Neural progenitor cell (in vitro differentiated cells): ENCODE results near the gene SEC16A. TPM values are rescaled to one million over a fixed set of nuclear protein-coding genes. Genes with fewer than 3 reads are reported as not detected.

Source experiments
- DNase-seq: peaks from one replicate; pipeline ENCODE4 v3.0.0-alpha.2; 2016; ENCODE audit warnings: low spot score
- H2AFZ ChIP-seq: fragments of 200-600 bp; sonication (generic); replicated peaks from 2 replicates; pipeline ENCODE4 v1.6.1; 2016; ENCODE audit warnings: antibody characterized with exemption
- H3F3A ChIP-seq: fragments of 200-600 bp; sonication (generic); 2 replicates; pipeline ENCODE4 v1.6.1; 2016; ENCODE audit warnings: antibody characterized with exemption, low read depth
- H3K27ac ChIP-seq: fragments of 200-600 bp; sonication (generic); 2 replicates; pipeline ENCODE4 v1.5.1; 2016; ENCODE audit warnings: mild to moderate bottlenecking
- H3K27me3 ChIP-seq: fragments of 200-600 bp; sonication (generic); 2 replicates; pipeline ENCODE4 v1.6.1; 2016; ENCODE audit warnings: mild to moderate bottlenecking, moderate library complexity
- H3K36me3 ChIP-seq: fragments of 200-600 bp; sonication (generic); 2 replicates; pipeline ENCODE4 v1.5.1; 2016
- H3K4me1 ChIP-seq: fragments of 200-600 bp; sonication (generic); 2 replicates; pipeline ENCODE4 v1.6.1; 2016; ENCODE audit warnings: mixed run types
- H3K4me2 ChIP-seq: fragments of 200-600 bp; sonication (generic); 2 replicates; pipeline ENCODE4 v1.6.1; 2016
- H3K4me3 ChIP-seq: fragments of 200-600 bp; sonication (generic); 2 replicates; pipeline ENCODE4 v1.5.1; 2016
- H3K79me2 ChIP-seq: fragments of 200-600 bp; sonication (generic); 2 replicates; pipeline ENCODE4 v1.6.1; 2016; ENCODE audit warnings: low read depth
- H3K9ac ChIP-seq: fragments of 200-600 bp; sonication (generic); 2 replicates; pipeline ENCODE4 v1.6.1; 2016
- H3K9me3 ChIP-seq: fragments of 200-600 bp; sonication (generic); 2 replicates; pipeline ENCODE4 v1.5.1; 2016; ENCODE audit warnings: low read depth
- H4K20me1 ChIP-seq: fragments of 200-600 bp; sonication (generic); 2 replicates; pipeline ENCODE4 v1.6.1; 2016; ENCODE audit warnings: low read depth
- H3K27ac Mint-ChIP-seq: 3 replicates; pipeline ENCODE4 v1.8.0; 2021; ENCODE audit warnings: mixed read lengths
- H3K27me3 Mint-ChIP-seq: 2 replicates; pipeline ENCODE4 v1.8.0; 2022; ENCODE audit warnings: low read depth, mild to moderate bottlenecking, inconsistent platforms, moderate library complexity, mixed read lengths; ENCODE audit not compliant: insufficient read depth
- H3K36me3 Mint-ChIP-seq: 3 replicates; pipeline ENCODE4 v1.8.0; 2021; ENCODE audit warnings: mixed read lengths
- H3K4me1 Mint-ChIP-seq: 3 replicates; pipeline ENCODE4 v1.8.0; 2021; ENCODE audit warnings: mixed read lengths
- H3K4me3 Mint-ChIP-seq: 3 replicates; pipeline ENCODE4 v1.8.0; 2021; ENCODE audit warnings: mild to moderate bottlenecking, moderate library complexity, mixed read lengths
- H3K9me3 Mint-ChIP-seq: 3 replicates; pipeline ENCODE4 v1.8.0; 2020; ENCODE audit warnings: mixed read lengths
- EZH2 ChIP-seq: fragments of 200-600 bp; sonication (generic); IDR thresholded peaks from 2 replicates; pipeline ENCODE4 v1.6.1; 2017; ENCODE audit warnings: antibody characterized with exemption, mild to moderate bottlenecking, moderate library complexity
- EZH2phosphoT487 ChIP-seq: fragments of 200-600 bp; sonication (generic); IDR thresholded peaks from 2 replicates; pipeline ENCODE4 v1.6.1; 2017; ENCODE audit warnings: antibody characterized with exemption
- total RNA-seq: library from RNA; depleted of rRNA; stranded (reverse); fragments of >200 nt; gene quantifications from 2 replicates; pipeline ENCODE4 v1.2.3, GENCODE V29; 2015; ENCODE audit warnings: low replicate concordance
- TF ChIP-seq, protein P1 (sequence below): fragments of 200-600 bp; sonication (generic); IDR thresholded peaks from 2 replicates; pipeline ENCODE4 v1.5.1; 2017; ENCODE audit warnings: antibody characterized with exemption, mild to moderate bottlenecking

Gene SEC16A
- total RNA-seq, 1 donor from 2014 or later: 16.8 TPM

GRCh38 chr9:136530461-136531089 lies 47.7 kb upstream of the SEC16A start:
- H3K4me1 Mint-ChIP-seq: peaks cover 37% of the 10 kb centered on the region
- Histone ChIP-seq H3K4me1 (peaks cover 57% of the 10 kb centered on the region), H3K36me3 (no peaks in the 10 kb centered on the region), H2AFZ (no peak overlapping the region), H3K4me2 (peak overlapping the region; percentile 52), H3F3A (peaks cover 46% of the 10 kb centered on the region), H3K9me3 (no peaks in the 10 kb centered on the region), H3K9ac (no peak overlapping the region), H4K20me1 (peaks cover 82% of the 10 kb centered on the region), H3K4me3 (no peak overlapping the region), H3K27ac (peak overlapping the region; percentile 88), H3K79me2 (peaks cover 92% of the 10 kb centered on the region), H3K27me3 (no peaks in the 10 kb centered on the region)
- peaks cover 3% of the 10 kb centered on the region for H3K27me3 Mint-ChIP-seq
- no peak for DNase-seq
- TF ChIP-seq, protein P1, sequence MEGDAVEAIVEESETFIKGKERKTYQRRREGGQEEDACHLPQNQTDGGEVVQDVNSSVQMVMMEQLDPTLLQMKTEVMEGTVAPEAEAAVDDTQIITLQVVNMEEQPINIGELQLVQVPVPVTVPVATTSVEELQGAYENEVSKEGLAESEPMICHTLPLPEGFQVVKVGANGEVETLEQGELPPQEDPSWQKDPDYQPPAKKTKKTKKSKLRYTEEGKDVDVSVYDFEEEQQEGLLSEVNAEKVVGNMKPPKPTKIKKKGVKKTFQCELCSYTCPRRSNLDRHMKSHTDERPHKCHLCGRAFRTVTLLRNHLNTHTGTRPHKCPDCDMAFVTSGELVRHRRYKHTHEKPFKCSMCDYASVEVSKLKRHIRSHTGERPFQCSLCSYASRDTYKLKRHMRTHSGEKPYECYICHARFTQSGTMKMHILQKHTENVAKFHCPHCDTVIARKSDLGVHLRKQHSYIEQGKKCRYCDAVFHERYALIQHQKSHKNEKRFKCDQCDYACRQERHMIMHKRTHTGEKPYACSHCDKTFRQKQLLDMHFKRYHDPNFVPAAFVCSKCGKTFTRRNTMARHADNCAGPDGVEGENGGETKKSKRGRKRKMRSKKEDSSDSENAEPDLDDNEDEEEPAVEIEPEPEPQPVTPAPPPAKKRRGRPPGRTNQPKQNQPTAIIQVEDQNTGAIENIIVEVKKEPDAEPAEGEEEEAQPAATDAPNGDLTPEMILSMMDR: no peak
- TF ChIP-seq EZH2: no peak
- TF ChIP-seq EZH2phosphoT487: no peak
- H3K36me3 Mint-ChIP-seq: no peaks in the 10 kb centered on the region
- H3K4me3 Mint-ChIP-seq: no peak overlapping the region
- no peaks in the 10 kb centered on the region for H3K9me3 Mint-ChIP-seq
- H3K27ac Mint-ChIP-seq: peak overlapping the region; percentile 57

DNA sequence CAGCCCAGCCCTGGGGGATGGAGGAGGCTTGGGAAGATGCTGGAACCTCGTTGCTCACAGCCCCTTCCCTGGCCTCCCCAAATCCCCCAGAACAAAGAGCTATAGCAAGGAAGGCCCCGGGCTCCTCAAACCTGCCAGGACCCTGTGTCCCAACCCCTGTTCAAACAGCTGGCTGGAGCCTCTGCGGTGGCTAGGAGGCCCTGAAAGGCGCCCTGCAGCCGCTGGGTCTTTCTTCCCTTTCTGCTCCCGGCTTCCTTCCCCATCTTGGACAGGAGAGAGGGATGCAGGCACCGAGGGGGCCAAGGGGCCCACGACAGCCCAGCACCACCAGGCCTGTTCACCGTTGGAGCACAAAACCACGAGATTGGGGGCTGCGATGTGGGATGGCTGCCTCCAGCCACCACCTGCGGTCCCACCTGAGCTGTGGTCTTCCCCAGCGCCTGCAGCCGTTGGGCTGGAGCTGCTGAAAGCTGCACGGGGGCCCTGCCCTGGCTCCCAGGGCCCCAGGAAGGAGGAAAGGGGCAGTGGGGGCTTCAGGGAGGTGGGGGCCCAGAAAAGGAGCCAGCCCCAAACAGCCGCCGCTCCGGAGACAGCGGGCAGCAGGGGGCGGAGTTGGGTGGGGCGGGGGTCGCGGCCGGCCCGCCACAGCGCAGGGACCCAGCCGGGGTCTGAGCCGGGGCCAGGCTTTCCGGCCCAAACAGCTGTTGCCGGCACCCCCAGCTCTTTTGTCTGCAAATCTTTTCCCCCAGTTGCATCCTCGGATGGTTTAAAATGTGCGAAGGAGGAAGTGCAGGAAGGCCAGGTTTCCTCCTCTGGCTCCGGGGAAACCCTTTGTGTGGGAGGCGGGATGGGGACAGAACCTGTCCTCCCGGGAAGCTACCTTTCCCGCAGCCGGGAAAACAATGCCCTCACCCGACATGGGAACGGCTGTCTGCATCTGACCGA lies 46.9 kb upstream of the SEC16A start:
- no peaks in the 10 kb centered on the region for H3K36me3 ChIP-seq
- H3K4me3 ChIP-seq: no peak overlapping the region
- peaks cover 38% of the 10 kb centered on the region for H3K4me1 Mint-ChIP-seq
- no peak overlapping the region for H3K27ac Mint-ChIP-seq
- H3K79me2 ChIP-seq: peaks cover 95% of the 10 kb centered on the region
- peaks cover 57% of the 10 kb centered on the region for H3K4me1 ChIP-seq
- H3K36me3 Mint-ChIP-seq: no peaks in the 10 kb centered on the region
- H3K9me3 ChIP-seq: no peaks in the 10 kb centered on the region
- peaks cover 3% of the 10 kb centered on the region for H3K27me3 Mint-ChIP-seq
- H2AFZ ChIP-seq: no peak overlapping the region
- peaks cover 46% of the 10 kb centered on the region for H3F3A ChIP-seq
- H3K27ac ChIP-seq: peak overlapping the region; percentile 88
- peaks cover 85% of the 10 kb centered on the region for H4K20me1 ChIP-seq
- peak; percentile 56 for DNase-seq
- TF ChIP-seq EZH2 (no peak), EZH2phosphoT487 (no peak)
- TF ChIP-seq, protein P1: peak; percentile 9
- H3K27me3 ChIP-seq: no peaks in the 10 kb centered on the region
- H3K9ac ChIP-seq: no peak overlapping the region
- H3K4me3 Mint-ChIP-seq: peak overlapping the region; percentile 41
- H3K4me2 ChIP-seq: peak overlapping the region; percentile 52
- no peaks in the 10 kb centered on the region for H3K9me3 Mint-ChIP-seq

DNA sequence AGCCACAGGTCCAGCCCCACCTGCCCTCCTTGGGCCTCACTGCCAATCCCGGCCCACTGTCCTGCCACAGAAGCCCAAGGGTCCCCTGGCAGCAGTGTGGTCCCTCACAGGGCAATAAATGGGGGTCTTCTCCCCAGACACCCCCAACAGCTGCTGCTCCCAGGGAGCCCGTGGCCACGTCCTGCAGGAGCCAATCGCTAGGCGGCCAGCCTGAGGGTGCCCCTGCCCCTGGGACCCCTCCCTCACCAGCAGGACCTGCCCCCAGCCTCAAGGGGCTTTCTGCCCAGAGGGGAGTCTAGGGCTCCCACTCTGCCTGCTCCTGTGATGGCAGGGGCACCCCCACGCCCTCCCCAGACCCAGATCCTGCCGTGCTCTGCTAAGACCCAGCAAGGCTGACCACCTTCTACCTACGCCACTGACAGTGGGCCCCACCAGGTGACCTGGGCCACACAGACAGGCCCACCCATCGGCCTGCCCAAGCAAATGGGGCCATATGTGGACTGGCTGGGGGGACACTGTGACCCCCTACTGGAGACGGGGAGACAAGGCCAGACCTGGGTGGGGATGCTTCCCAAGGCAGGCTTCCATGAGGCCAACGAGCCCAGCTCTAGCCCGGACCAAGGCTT lies 46.0 kb upstream of the SEC16A start:
- Histone ChIP-seq H3K9me3 (no peaks in the 10 kb centered on the region), H3K27ac (peak overlapping the region; percentile 88), H4K20me1 (peaks cover 83% of the 10 kb centered on the region), H3F3A (peaks cover 46% of the 10 kb centered on the region), H2AFZ (no peak overlapping the region), H3K4me2 (no peak overlapping the region), H3K4me3 (no peak overlapping the region), H3K79me2 (peaks cover 95% of the 10 kb centered on the region), H3K27me3 (no peaks in the 10 kb centered on the region), H3K36me3 (no peaks in the 10 kb centered on the region), H3K4me1 (peaks cover 57% of the 10 kb centered on the region), H3K9ac (no peak overlapping the region)
- H3K27ac Mint-ChIP-seq: no peak overlapping the region
- DNase-seq: no peak
- TF ChIP-seq EZH2phosphoT487 (no peak), EZH2 (no peak)
- TF ChIP-seq, protein P1: no peak
- no peaks in the 10 kb centered on the region for H3K36me3 Mint-ChIP-seq
- H3K4me3 Mint-ChIP-seq: no peak overlapping the region
- H3K9me3 Mint-ChIP-seq: no peaks in the 10 kb centered on the region
- peaks cover 34% of the 10 kb centered on the region for H3K4me1 Mint-ChIP-seq
- no peaks in the 10 kb centered on the region for H3K27me3 Mint-ChIP-seq
